Urinary bladder (tissue), 4 donors: Measurements from ENCODE around the gene TSPAN31. TPM values are rescaled to one million over a fixed set of nuclear protein-coding genes. Genes with fewer than 3 reads are reported as not detected.

Source experiments
- DNase-seq: peaks from one replicate; pipeline ENCODE4 v3.0.0-alpha.2; 2015; ENCODE audit errors: extremely low spot score
- H3K27ac ChIP-seq: one replicate; pipeline ENCODE4 v1.5.1; 2013; ENCODE audit warnings: low read depth, mild to moderate bottlenecking, moderate library complexity
- H3K36me3 ChIP-seq: one replicate; pipeline ENCODE4 v1.6.1; 2013; ENCODE audit warnings: mild to moderate bottlenecking, moderate library complexity; ENCODE audit not compliant: insufficient read depth
- H3K4me1 ChIP-seq: one replicate; pipeline ENCODE4 v1.6.1; 2013; ENCODE audit warnings: mild to moderate bottlenecking, moderate library complexity; ENCODE audit not compliant: insufficient read depth
- H3K4me3 ChIP-seq: one replicate; pipeline ENCODE4 v1.5.1; 2013; ENCODE audit warnings: low read depth, low read length
- WGBS: extraction: QIAGEN DNeasy Blood & Tissue Kit; methylation state at CpG from one replicate; pipeline ENCODE4 v1.1.7; 2013; 5-methylcytosine and 5-hydroxymethylcytosine counted together
- polyA plus RNA-seq: library from polyadenylated mRNA; stranded (reverse); fragments of 200-250 nt; gene quantifications from one replicate; pipeline ENCODE4 v1.2.3, GENCODE V29; 2013
- total RNA-seq: library from RNA; depleted of rRNA; stranded (reverse); fragments of >200 nt; gene quantifications from one replicate; pipeline ENCODE4 v1.2.3, GENCODE V29; 2014
- donor health status: healthy with polysubstance abuse.
- donor health status: healthy.

The TSPAN31 gene
- total and polyA plus RNA-seq, 2 donors, result 42.1 to 48.6 TPM

DNA sequence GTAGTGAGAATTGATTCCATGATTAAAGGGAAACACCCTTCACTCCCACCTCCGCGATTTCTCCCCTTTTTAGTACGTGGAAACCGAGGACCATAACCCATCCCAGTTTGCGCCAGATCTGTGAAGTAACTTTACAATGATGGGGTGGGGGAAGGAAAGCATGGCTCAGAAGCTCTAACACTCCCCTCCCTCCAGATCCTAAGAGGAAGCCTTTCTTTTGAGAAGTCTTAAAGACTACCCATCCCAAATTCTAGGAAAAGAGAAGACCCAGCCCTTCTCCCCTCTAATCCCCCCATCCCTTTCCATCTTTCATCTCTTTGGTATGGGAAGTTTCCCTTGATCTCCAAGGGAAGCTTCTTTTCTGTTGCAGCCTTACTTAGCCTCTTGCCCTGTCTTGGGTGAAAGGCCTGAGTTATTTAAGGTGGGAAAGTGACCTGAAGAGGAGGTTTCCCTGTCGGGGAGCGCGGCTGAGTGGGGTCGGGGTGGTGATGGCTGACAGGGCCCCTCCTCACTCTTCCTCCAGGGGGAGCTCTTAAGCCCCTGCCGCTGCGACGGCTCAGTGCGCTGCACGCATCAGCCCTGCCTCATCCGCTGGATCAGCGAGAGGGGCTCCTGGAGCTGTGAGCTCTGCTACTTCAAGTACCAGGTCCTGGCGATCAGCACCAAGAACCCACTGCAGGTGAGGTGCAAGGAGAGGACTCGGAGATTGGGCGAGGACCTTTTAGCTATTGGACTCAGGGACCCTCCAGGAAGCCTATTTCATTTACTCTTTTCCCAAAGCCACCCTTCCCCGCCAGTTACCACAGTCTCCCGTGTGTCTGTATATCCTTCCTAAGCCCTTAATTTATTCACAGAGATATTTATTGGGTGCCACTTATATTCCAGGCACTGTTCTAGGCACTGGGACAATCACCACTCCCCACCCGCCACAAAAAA, 11.8 kb downstream of the TSPAN31 start:
- no peaks in the 10 kb centered on the region for H3K4me1 ChIP-seq
- H3K27ac ChIP-seq, result no peak overlapping the region
- H3K4me3 ChIP-seq, result no peak overlapping the region
- WGBS, result 52% methylated on average over 22 of the region's 22 CpGs
- DNase-seq, result no peak
- no peaks in the 10 kb centered on the region for H3K36me3 ChIP-seq

GRCh38 chr12:57757771-57758170, 12.9 kb downstream of the TSPAN31 start:
- no peak overlapping the region for H3K4me3 ChIP-seq
- 92% methylated on average over 4 of the region's 4 CpGs for WGBS
- H3K36me3 ChIP-seq, result no peaks in the 10 kb centered on the region
- no peak for DNase-seq
- no peak overlapping the region for H3K27ac ChIP-seq
- no peaks in the 10 kb centered on the region for H3K4me1 ChIP-seq

DNA sequence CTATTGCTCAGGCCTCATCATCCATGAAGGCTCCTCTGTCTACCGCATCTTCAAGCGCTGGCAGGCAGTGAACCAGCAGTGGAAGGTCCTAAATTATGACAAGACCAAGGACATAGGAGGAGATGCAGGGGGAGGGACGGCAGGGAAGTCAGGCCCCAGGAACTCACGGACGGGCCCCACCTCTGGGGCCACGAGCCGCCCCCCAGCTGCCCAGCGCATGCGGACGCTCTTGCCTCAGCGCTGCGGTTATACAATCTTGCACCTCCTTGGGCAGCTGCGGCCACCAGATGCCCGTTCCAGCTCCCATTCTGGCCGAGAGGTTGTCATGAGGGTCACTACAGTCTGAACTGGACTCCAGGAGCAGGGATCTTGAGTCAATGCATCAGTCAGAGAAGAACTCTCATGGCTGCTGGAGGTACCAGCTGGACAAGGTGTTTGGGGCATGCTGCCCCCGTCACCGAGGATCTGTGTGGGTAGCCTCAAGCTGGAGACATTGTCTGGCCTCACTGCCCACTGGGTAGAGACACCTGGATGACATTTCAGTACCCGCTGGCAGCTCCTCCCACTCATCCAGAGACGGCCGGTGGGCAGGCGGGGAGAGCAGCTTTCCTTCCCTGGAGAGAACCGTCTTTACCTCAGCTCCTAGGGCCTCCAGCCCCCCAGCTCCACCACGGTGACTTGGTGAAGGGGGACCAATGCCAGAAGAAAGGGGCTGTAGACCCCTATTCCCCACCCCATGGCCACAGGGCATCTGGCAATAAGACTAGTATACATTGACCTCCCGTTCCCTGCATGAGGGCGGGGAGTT, 13.9 kb downstream of the TSPAN31 start:
- WGBS, result 91% methylated on average over 25 of the region's 25 CpGs
- DNase-seq, result no peak
- H3K4me3 ChIP-seq, result no peak overlapping the region

DNA sequence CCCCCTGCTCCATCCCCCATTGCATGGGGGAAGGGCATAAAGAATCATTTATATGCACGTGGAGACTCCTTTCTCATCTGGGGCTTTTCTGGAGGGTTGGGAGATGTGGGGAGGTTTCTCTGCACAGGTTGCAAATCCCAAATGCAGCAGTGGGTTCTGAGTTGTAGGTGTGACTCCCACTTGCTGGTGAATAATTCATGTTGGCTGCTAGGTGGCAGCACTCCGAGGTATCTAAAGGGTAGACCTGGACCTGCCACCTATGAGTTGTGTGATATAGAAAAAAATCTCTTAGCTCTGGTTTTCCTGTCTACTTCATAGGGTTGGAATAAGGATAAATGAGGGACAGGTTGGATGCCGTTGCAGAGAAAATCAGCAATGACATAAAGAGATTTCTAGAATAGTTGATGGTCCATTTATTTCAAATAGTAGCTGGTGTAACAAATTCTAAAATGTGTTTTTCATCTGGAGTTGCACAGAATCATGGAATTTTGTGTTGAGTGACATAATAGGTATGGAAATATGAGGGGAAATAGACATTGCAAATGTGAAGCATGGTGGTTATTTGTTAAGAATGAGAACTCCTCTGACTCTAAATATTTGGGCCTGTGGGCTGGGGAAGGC, 14.6 kb downstream of the TSPAN31 start:
- Histone ChIP-seq H3K27ac (no peak overlapping the region), H3K4me3 (no peak overlapping the region), H3K4me1 (no peaks in the 10 kb centered on the region), H3K36me3 (no peaks in the 10 kb centered on the region)
- 39% methylated on average over 3 of the region's 3 CpGs for WGBS
- DNase-seq, result no peak

More for the DNA sequence above, 13.9 kb downstream of the TSPAN31 start:
- H3K27ac ChIP-seq, result no peak overlapping the region
- H3K36me3 ChIP-seq, result no peaks in the 10 kb centered on the region
- H3K4me1 ChIP-seq, result no peaks in the 10 kb centered on the region

GRCh38 chr12:57760347-57760982, 15.6 kb downstream of the TSPAN31 start:
- H3K36me3 ChIP-seq, result no peaks in the 10 kb centered on the region
- no peaks in the 10 kb centered on the region for H3K4me1 ChIP-seq
- no peak for DNase-seq
- WGBS, result 90% methylated on average over 3 of the region's 3 CpGs
- no peak overlapping the region for H3K27ac ChIP-seq
- no peak overlapping the region for H3K4me3 ChIP-seq

- no peak for DNase-seq
- 91% methylated on average over 4 of the region's 4 CpGs for WGBS
- no peaks in the 10 kb centered on the region for H3K36me3 ChIP-seq
- H3K4me3 ChIP-seq, result no peak overlapping the region
- no peak overlapping the region for H3K27ac ChIP-seq
- no peaks in the 10 kb centered on the region for H3K4me1 ChIP-seq
Measured at GRCh38 chr12:57761391-57761998, 16.7 kb downstream of the TSPAN31 start.

- 89% methylated on average over 2 of the region's 2 CpGs for WGBS
- no peaks in the 10 kb centered on the region for H3K36me3 ChIP-seq
- DNase-seq, result no peak
- no peak overlapping the region for H3K27ac ChIP-seq
- no peak overlapping the region for H3K4me3 ChIP-seq
- H3K4me1 ChIP-seq, result no peaks in the 10 kb centered on the region
Measured at GRCh38 chr12:57762463-57762862, 17.6 kb downstream of the TSPAN31 start.

DNA sequence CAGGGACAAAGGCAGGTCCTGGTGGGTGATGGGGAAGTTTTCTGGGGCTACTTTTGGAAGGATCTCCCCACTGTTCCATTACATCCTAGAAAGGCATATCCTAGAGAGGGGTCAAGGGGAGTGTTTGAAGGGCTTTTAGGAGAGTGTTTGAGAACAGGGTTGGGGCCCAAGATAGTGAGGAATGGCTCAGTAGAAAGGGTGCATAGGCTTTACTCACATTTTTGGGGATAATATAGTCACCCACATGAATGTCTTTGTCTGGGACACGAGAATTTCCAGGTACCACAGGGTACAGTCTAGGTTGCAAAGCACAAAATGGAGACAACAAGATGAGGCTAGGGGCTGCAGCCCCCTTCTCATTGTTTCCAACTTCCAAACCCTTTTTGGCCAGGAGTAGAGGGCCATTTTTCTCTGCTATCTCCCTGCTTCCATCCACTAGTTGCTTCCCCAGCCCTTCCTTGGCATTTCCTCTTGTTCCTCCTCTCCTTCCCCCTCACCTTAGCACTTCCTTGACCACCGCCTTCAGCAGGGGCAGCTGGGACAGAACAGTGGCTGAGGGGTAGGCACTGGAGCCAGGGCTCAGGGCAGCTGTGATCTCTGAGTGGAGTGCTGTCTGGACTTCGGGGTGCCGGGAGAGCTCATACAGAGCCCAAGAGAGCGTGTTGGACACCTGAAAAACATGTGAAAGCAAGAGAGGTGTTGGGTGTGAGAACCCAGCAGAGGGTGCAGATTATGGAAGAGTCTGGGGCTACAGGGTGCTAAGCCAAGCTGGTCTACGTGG, 19.2 kb downstream of the TSPAN31 start:
- Histone ChIP-seq H3K4me1 (no peaks in the 10 kb centered on the region), H3K4me3 (no peak overlapping the region), H3K27ac (no peak overlapping the region), H3K36me3 (no peaks in the 10 kb centered on the region)
- DNase-seq, result no peak
- WGBS, result 76% methylated on average over 6 of the region's 6 CpGs

- DNase-seq, result no peak
- H3K27ac ChIP-seq, result no peak overlapping the region
- H3K4me1 ChIP-seq, result no peaks in the 10 kb centered on the region
- peak overlapping the region; percentile 15 for H3K4me3 ChIP-seq
- H3K36me3 ChIP-seq, result no peaks in the 10 kb centered on the region
- 16% methylated on average over 17 of the region's 17 CpGs for WGBS
Measured at GRCh38 chr12:57764662-57765002, 19.8 kb downstream of the TSPAN31 start.

- no peaks in the 10 kb centered on the region for H3K4me1 ChIP-seq
- no peak for DNase-seq
- no peaks in the 10 kb centered on the region for H3K36me3 ChIP-seq
- 1% methylated on average over 60 of the region's 60 CpGs for WGBS
- H3K27ac ChIP-seq, result no peak overlapping the region
- peak overlapping the region; percentile 15 for H3K4me3 ChIP-seq
Measured at GRCh38 chr12:57765003-57765697, 20.3 kb downstream of the TSPAN31 start.

DNA sequence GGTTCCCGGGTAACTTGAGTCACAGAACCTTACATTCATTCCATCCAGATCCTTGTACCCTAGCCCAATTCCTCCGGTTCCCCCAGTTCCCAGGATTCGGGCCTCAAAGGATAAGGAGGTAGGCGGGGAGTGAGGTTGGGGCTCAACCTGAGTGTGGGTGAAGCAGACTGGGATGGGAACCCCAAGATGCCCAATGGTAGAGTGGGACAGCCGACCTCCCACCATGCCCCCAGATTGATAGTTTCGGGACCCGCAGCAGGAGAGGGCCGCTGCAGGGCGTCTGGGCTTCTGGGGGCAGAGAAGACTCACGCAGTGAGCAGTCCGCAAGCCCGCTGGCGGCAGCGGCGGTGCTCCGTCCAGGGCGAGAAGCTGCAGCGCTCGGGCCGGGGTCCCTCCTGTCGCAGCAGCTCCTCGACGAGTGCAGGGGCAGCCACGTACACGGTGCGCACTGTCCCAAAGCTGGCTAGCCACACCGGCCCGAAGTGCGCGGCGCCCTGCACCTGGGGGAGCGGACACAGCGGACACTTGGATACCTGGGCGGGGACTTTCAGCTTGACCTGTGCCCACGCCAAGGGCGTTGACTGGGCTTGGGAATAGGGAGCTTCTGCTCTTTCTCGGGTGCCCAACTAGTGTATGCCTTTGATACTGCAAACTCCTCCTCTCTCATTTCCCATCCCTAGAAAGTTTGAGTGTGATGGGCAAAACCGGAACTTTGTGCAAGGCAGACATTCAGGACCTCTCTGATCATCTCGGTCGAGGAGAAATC, 21.0 kb downstream of the TSPAN31 start:
- no peaks in the 10 kb centered on the region for H3K4me1 ChIP-seq
- 2% methylated on average over 40 of the region's 40 CpGs for WGBS
- no peak for DNase-seq

More for the DNA sequence above, 21.0 kb downstream of the TSPAN31 start:
- Histone ChIP-seq H3K4me3 (peak overlapping the region; percentile 15), H3K27ac (no peak overlapping the region), H3K36me3 (no peaks in the 10 kb centered on the region)
